Ishikawa (cell line): Measurements from ENCODE around the gene AGMO.

Source experiments
- CEBPB ChIP-seq: IDR thresholded peaks from 2 replicates; pipeline ENCODE4 v1.6.1; 2012
- CREB1 ChIP-seq: IDR thresholded peaks from 2 replicates; pipeline ENCODE4 v1.6.1; 2012; ENCODE audit warnings: low read depth
- EGR1 ChIP-seq: IDR thresholded peaks from 2 replicates; pipeline ENCODE4 v1.6.1; 2012
- EP300 ChIP-seq: IDR thresholded peaks from 2 replicates; pipeline ENCODE4 v1.6.1; 2012; ENCODE audit warnings: borderline replicate concordance
- FOXM1 ChIP-seq: IDR thresholded peaks from 2 replicates; pipeline ENCODE4 v1.6.1; 2012; ENCODE audit warnings: low read depth, borderline replicate concordance
- RAD21 ChIP-seq: IDR thresholded peaks from 2 replicates; pipeline ENCODE4 v1.6.1; 2012; ENCODE audit warnings: low read depth
- TAF1 ChIP-seq: IDR thresholded peaks from 2 replicates; pipeline ENCODE4 v1.6.1; 2012; ENCODE audit warnings: low read depth, mild to moderate bottlenecking
- TCF12 ChIP-seq: IDR thresholded peaks from 2 replicates; pipeline ENCODE4 v1.6.1; 2012; ENCODE audit warnings: low read depth
- TEAD4 ChIP-seq: IDR thresholded peaks from 2 replicates; pipeline ENCODE4 v1.6.1; 2012
- YY1 ChIP-seq: IDR thresholded peaks from 2 replicates; pipeline ENCODE4 v1.6.1; 2012; ENCODE audit warnings: low read depth
- ZBTB7A ChIP-seq: IDR thresholded peaks from 2 replicates; pipeline ENCODE4 v1.6.1; 2012; ENCODE audit warnings: low read depth
- TF ChIP-seq, protein P1 (sequence below): IDR thresholded peaks from 2 replicates; pipeline ENCODE4 v1.6.1; 2012; ENCODE audit warnings: low read depth, mild to moderate bottlenecking
- TF ChIP-seq, protein P2 (sequence below): IDR thresholded peaks from 2 replicates; pipeline ENCODE4 v1.6.1; 2012

DNA sequence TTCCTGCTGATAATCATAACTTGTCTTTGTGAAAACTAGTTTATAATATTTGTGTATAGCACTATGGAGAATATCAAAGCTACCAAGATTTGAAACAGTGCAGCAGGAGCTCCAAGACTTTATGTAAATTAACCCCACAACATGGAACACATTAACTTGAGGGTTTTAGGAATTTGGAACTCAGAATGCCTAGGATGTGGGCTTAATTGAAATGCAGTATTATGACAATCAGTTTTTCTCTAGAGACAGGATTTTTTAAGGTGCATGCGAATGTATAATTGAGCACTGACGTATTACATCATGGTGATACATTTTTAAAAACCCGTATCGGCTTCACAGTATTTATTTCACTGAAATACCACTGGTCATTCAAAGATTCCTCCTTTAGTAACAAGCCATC, 346.2 kb downstream of the AGMO start:
- TF ChIP-seq, protein P1, sequence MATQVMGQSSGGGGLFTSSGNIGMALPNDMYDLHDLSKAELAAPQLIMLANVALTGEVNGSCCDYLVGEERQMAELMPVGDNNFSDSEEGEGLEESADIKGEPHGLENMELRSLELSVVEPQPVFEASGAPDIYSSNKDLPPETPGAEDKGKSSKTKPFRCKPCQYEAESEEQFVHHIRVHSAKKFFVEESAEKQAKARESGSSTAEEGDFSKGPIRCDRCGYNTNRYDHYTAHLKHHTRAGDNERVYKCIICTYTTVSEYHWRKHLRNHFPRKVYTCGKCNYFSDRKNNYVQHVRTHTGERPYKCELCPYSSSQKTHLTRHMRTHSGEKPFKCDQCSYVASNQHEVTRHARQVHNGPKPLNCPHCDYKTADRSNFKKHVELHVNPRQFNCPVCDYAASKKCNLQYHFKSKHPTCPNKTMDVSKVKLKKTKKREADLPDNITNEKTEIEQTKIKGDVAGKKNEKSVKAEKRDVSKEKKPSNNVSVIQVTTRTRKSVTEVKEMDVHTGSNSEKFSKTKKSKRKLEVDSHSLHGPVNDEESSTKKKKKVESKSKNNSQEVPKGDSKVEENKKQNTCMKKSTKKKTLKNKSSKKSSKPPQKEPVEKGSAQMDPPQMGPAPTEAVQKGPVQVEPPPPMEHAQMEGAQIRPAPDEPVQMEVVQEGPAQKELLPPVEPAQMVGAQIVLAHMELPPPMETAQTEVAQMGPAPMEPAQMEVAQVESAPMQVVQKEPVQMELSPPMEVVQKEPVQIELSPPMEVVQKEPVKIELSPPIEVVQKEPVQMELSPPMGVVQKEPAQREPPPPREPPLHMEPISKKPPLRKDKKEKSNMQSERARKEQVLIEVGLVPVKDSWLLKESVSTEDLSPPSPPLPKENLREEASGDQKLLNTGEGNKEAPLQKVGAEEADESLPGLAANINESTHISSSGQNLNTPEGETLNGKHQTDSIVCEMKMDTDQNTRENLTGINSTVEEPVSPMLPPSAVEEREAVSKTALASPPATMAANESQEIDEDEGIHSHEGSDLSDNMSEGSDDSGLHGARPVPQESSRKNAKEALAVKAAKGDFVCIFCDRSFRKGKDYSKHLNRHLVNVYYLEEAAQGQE, result no peak
- TF ChIP-seq, protein P2, sequence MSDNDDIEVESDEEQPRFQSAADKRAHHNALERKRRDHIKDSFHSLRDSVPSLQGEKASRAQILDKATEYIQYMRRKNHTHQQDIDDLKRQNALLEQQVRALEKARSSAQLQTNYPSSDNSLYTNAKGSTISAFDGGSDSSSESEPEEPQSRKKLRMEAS, result no peak
- TF ChIP-seq CEBPB, result no peak
- TF ChIP-seq TCF12, result no peak
- TF ChIP-seq EGR1, result no peak
- TF ChIP-seq CREB1, result no peak
- TF ChIP-seq YY1, result no peak
- no peak for TF ChIP-seq EP300
- no peak for TF ChIP-seq TAF1
- TF ChIP-seq TEAD4, result no peak
- TF ChIP-seq RAD21, result no peak
- no peak for TF ChIP-seq FOXM1
- TF ChIP-seq ZBTB7A, result no peak
